Measurements from ENCODE around the gene GAN. TPM values are rescaled to one million over a fixed set of nuclear protein-coding genes. Genes with fewer than 3 reads are reported as not detected.

Gene GAN
- total and polyA plus RNA-seq, 2 of the 4 experiments (the other 2 are of a cell fraction), result 1.1 to 5.7 TPM

DNA sequence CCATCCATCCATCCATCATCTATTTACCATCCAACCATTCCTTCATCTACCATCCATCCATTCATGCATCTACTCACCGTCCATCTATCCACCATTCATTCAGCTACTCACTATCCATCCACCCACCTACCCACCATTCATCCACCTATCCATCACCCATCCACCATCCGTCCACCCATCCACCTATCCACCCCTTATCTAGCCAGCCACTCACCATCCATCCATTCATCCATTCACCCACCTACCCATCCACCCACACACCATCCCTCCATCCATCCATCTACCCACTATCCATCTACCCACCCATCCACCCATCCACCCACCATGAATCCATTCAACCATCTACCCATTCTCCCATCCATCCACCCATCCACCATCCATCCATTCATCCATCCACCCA lies 49.7 kb upstream of the GAN start:
- Histone ChIP-seq H3K14ac (replicated peaks; ENCODE audit: low read depth, low read length) (no peak overlapping the region), H2AK5ac (ENCODE audit: low read depth, low read length) (no peak overlapping the region), H3K27ac (ENCODE audit: insufficient read depth, low read length) (no peak overlapping the region), H3K9me1 (ENCODE audit: insufficient read depth, low read length) (no peaks in the 10 kb centered on the region), H4K91ac (ENCODE audit: insufficient read depth, low read depth, low read length) (no peak overlapping the region), H2BK120ac (ENCODE audit: low read depth, low read length) (no peak overlapping the region), H3K27me3 (ENCODE audit: control insufficient read depth, insufficient read depth, low read length) (peaks cover 2% of the 10 kb centered on the region; the same call in 1 of the 2 replicates), H3K4ac (ENCODE audit: low read depth, low read length) (no peak overlapping the region), H3K18ac (ENCODE audit: low read depth, low read length) (no peak overlapping the region), H2BK20ac (ENCODE audit: low read depth, low read length) (no peak overlapping the region), H3K56ac (ENCODE audit: extremely low read depth, insufficient read depth, low read length) (no peak overlapping the region), H4K5ac (ENCODE audit: low read depth, low read length) (no peak overlapping the region), H2BK15ac (ENCODE audit: low read depth, low read length) (no peak overlapping the region), H3K23ac (ENCODE audit: low read depth, low read length) (no peak overlapping the region), H3K4me2 (ENCODE audit: low read depth, low read length) (no peak overlapping the region), H3K79me1 (ENCODE audit: low read depth in 1 of 2, low read length in 2 of 2) (no peaks in the 10 kb centered on the region), H3K9ac (ENCODE audit: low read depth, low read length) (no peak overlapping the region), H2AK9ac (replicated peaks; ENCODE audit: low read depth, low read length, poor library complexity) (no peak overlapping the region), H4K20me1 (ENCODE audit: insufficient read depth, low read length) (no peaks in the 10 kb centered on the region), H3K4me3 (ENCODE audit: insufficient read depth, low read depth, low read length) (no peak overlapping the region), H3K4me1 (ENCODE audit: control insufficient read depth, insufficient read depth, low read length) (no peaks in the 10 kb centered on the region), H2BK5ac (ENCODE audit: low read depth, low read length, poor library complexity, severe bottlenecking) (no peak overlapping the region), H4K8ac (ENCODE audit: low read depth in 2 of 2, low read length in 2 of 2) (no peak overlapping the region), H3K9me3 (ENCODE audit: control insufficient read depth, insufficient read depth, low read length) (no peaks in the 10 kb centered on the region), H2AFZ (replicated peaks; ENCODE audit: low read length, poor library complexity) (no peak overlapping the region), H3K36me3 (ENCODE audit: control insufficient read depth, insufficient read depth, low read length) (no peaks in the 10 kb centered on the region)
- ChIA-PET CTCF (no interaction called here), POLR2A (ENCODE audit: unreplicated experiment) (no interaction called here)
- dilution Hi-C loops (cut with HindIII; ENCODE audit: low sequenced_read_pairs, unreplicated experiment) (no loop called here), in situ Hi-C loops (cut with MboI; ENCODE audit: low sequenced_read_pairs) (no loop called here), intact Hi-C loops (cut with micrococcal nuclease) (no loop called here)
- 78 to 100% methylated on average over 2 of the region's 2 CpGs for WGBS, 2 experiments (ENCODE audit: extremely low coverage in 2 of 2, insufficient read length in 1 of 2)
- ATAC-seq (ENCODE audit: low read depth), result no peak
- BruUV-seq (replicated peaks), result no TSS peak
- no peak for DNase-seq
- no peak for TF ChIP-seq BHLHE40 (IDR thresholded peaks at IDR 0.05; ENCODE audit: low read depth, low read length)
- no peak for TF ChIP-seq CEBPB (IDR thresholded peaks at IDR 0.05; ENCODE audit: low read depth, low read length)
- no peak for TF ChIP-seq MAFK (IDR thresholded peaks at IDR 0.05; ENCODE audit: low read depth, low read length)
- TF ChIP-seq, protein P1, sequence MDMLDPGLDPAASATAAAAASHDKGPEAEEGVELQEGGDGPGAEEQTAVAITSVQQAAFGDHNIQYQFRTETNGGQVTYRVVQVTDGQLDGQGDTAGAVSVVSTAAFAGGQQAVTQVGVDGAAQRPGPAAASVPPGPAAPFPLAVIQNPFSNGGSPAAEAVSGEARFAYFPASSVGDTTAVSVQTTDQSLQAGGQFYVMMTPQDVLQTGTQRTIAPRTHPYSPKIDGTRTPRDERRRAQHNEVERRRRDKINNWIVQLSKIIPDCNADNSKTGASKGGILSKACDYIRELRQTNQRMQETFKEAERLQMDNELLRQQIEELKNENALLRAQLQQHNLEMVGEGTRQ (IDR thresholded peaks at IDR 0.05; ENCODE audit: low read depth, low read length), result no peak
- no peak for TF ChIP-seq CHD1 (IDR thresholded peaks at IDR 0.05; ENCODE audit: low read depth, low read length)
- TF ChIP-seq MAZ (IDR thresholded peaks at IDR 0.05; ENCODE audit: borderline replicate concordance, low read depth, low read length), result no peak
- TF ChIP-seq POLR2A (IDR thresholded peaks at IDR 0.05; ENCODE audit: low read depth, low read length), result no peak
- no peak for TF ChIP-seq SMC3 (IDR thresholded peaks at IDR 0.05; ENCODE audit: low read depth, low read length)

All from IMR-90 (cell line).